ENCODE measurements around the gene IL1RAPL2. TPM values are rescaled to one million over a fixed set of nuclear protein-coding genes. Genes with fewer than 3 reads are reported as not detected.

The IL1RAPL2 gene
- 5.1 TPM for total RNA-seq

GRCh38 chrX:104565791-104566680, at the start of gene IL1RAPL2:
IL1RAPL2 (plus strand) TSS chrX:104566199.

DNA sequence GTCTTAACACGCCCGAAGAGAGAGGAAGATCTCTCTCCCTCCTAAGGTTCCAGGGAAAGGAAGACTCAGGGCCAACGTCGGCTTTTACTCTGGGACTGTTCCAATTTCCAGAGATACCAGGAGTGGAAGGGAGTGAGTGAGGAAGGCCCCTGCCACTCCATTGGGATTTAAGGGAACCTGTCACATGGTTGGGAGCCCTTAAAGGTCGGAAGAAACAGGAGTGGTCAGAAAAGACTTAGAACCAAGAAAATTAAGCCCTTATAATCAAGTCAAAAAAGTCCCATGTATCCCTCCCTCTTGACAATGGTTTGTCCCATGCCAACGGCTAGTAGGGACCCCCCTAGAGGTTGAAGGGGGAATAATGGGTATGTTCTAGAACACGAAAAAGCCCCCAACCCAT, 654.6 kb downstream of the IL1RAPL2 start, which contains the start of gene TEX13A:
Gene TEX13A (minus strand): TSS at position 59 of the 400 bp plus-strand sequence. CDS start 297 bp downstream, outside the sequence.

Measured in camera-type eye (tissue), 1 donor.